SK-N-SH (cell line): ENCODE data around the gene EFHC1.

Source experiments
- ELF1 ChIP-seq: IDR thresholded peaks from 2 replicates; pipeline ENCODE4 v1.4.0; 2012
- EP300 ChIP-seq, 2 experiments: IDR thresholded peaks; 2 replicates each; pipeline versions ENCODE4 v1.4.0 to v1.6.1; 2012; ENCODE audit warnings: borderline replicate concordance in 1 of 2, low read depth in 1 of 2, low read length in 1 of 2
- FOXM1 ChIP-seq: IDR thresholded peaks from 2 replicates; pipeline ENCODE4 v1.4.0; 2012; ENCODE audit warnings: low read depth, mild to moderate bottlenecking
- GABPA ChIP-seq: IDR thresholded peaks from 2 replicates; pipeline ENCODE4 v1.4.0; 2012; ENCODE audit warnings: low read depth, mild to moderate bottlenecking
- POLR2AphosphoS5 ChIP-seq: IDR thresholded peaks from 2 replicates; pipeline ENCODE4 v1.6.1; 2012; ENCODE audit warnings: low read depth, low read length
- RCOR1 ChIP-seq: fragments of 150-350 bp; IDR thresholded peaks from 2 replicates; pipeline ENCODE4 v1.6.1; 2017; ENCODE audit warnings: antibody characterized with exemption, low read length
- REST ChIP-seq: IDR thresholded peaks from 2 replicates; pipeline ENCODE4 v1.6.1; 2012; ENCODE audit warnings: mild to moderate bottlenecking, low read depth, low read length, moderate library complexity
- SMC3 ChIP-seq: IDR thresholded peaks from 2 replicates; pipeline ENCODE4 v1.6.1; 2012; ENCODE audit warnings: low read depth, low read length, improper control_type of control experiment
- USF2 ChIP-seq: fragments of 150-350 bp; IDR thresholded peaks from 2 replicates; pipeline ENCODE4 v1.6.1; 2017; ENCODE audit warnings: antibody characterized with exemption, low read length, low read depth, borderline replicate concordance
- ZBTB33 ChIP-seq: IDR thresholded peaks from 2 replicates; pipeline ENCODE4 v1.4.0; 2012; ENCODE audit warnings: low read depth, borderline replicate concordance
- TF ChIP-seq, protein P1 (sequence below): fragments of 200-600 bp; sonication (generic); IDR thresholded peaks from 2 replicates; pipeline ENCODE4 v1.6.1; 2017; ENCODE audit warnings: antibody characterized with exemption, mild to moderate bottlenecking, moderate library complexity

DNA sequence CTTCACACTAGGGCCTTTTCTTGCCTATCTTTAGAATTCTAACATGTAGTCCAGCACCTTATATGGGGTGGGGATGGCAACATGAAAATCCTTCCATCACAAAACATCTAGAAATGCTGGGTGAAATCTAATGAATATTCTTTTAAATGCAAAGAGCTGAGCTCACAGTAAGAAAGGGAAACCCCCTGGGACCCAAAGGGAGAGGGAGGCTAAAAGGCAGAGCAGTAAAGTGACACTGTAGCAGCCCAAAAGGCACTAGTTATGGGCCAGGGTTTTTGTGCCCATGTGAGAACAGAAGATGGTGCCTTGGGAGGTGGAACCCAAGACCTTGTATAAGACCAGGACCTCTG is 90.0 kb downstream of the EFHC1 start:
- TF ChIP-seq POLR2AphosphoS5 (no peak), USF2 (no peak), ZBTB33 (no peak), GABPA (no peak), ELF1 (no peak), EP300 (IDR thresholded peaks at IDR 0.05; ENCODE audit: borderline replicate concordance in 1 of 2, low read depth in 1 of 2, low read length in 1 of 2) (no peak), SMC3 (no peak), FOXM1 (no peak), RCOR1 (no peak), REST (no peak)
- TF ChIP-seq, protein P1, sequence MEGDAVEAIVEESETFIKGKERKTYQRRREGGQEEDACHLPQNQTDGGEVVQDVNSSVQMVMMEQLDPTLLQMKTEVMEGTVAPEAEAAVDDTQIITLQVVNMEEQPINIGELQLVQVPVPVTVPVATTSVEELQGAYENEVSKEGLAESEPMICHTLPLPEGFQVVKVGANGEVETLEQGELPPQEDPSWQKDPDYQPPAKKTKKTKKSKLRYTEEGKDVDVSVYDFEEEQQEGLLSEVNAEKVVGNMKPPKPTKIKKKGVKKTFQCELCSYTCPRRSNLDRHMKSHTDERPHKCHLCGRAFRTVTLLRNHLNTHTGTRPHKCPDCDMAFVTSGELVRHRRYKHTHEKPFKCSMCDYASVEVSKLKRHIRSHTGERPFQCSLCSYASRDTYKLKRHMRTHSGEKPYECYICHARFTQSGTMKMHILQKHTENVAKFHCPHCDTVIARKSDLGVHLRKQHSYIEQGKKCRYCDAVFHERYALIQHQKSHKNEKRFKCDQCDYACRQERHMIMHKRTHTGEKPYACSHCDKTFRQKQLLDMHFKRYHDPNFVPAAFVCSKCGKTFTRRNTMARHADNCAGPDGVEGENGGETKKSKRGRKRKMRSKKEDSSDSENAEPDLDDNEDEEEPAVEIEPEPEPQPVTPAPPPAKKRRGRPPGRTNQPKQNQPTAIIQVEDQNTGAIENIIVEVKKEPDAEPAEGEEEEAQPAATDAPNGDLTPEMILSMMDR = no peak
